Body of pancreas (tissue), 4 donors: Measurements from ENCODE around the gene DPH1.

ENCODE experiments used
- CTCF ChIP-seq, 7 experiments: fragments of 450-650 bp in 4 of 7; fragments of 200-600 bp in 3 of 7; sonication (generic) in 3 of 7; IDR thresholded peaks; one replicate each; pipeline ENCODE4 v1.5.1; 2016 to 2019; ENCODE audit warnings: antibody characterized with exemption in 7 of 7
- POLR2A ChIP-seq, 3 donors: fragments of 450-650 bp; IDR thresholded peaks; one replicate each; pipeline ENCODE4 v1.6.1; 2016; ENCODE audit warnings: antibody characterized with exemption in 3 of 3, mild to moderate bottlenecking in 2 of 3

DNA sequence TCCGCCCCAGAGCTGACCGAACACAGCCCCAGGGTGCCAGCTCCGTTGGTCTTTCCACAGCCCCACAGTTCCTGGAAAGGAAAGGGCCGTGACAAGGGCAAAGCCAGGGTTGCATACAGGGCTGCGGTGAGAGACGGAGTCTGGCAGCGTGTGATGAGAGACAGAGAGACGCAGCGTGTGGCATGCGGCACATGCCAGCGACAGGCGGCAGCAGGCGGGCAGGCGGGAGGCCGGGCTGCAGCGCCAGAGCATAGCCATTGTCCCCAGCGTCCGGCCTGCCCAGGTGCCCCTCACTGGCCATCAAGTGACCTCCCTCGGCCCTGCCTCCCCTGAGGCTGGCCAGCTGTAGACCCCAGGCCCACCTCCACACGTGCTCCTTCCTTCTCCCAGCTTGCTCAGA lies 13.5 kb upstream of the DPH1 start:
- TF ChIP-seq CTCF (IDR thresholded peaks at IDR 0.05) (no peak), POLR2A (IDR thresholded peaks at IDR 0.05) (no peak)
